ENCODE results near the gene ADIRF. TPM values are rescaled to one million over a fixed set of nuclear protein-coding genes. Genes with fewer than 3 reads are reported as not detected.

The ADIRF gene
- total and polyA plus RNA-seq, 10 of the 15 experiments (the other 5 are each of a cell fraction or from before 2014, with no cell fraction given) = 0.12 to 2.5 (median 0.70) TPM; not detected in 2

DNA sequence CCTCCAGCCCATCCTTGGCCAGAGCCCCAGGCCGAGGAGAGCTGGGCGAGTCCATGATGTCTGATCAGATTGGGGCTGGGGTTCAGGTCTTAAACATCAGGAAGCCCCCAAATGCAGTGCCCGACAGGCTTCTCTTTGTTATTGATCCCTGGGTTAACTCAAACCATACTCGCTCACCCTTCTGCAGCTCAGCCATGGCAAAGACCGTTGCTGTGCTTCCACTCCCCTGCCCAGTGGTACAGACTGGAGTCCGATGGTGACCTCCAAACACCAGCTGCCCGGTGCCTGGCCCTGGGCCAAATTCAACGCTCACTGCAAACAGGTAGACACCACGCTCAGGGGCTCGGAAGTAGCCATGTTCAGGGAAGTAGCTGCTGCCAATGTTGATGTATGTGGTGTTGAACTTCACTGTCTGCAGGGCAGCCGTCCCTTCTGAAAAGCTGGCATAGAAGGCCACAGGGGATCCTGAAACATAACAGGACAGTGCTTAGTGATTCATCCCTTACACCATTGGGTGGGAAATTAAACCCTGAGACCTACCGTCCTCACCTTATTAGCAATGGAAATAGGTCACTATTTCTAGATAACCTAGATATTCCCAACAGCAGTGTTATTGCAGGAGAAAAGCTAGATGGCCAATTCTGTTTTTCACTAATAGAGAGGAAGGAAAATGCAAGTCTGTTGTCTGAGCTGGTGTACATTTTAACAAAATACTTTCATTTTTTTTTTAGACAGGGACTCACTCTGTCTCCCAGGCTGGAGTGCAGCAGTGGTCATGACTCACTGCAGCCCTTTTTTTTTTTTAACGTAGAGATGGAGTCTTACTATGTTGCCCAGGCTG lies 31.4 kb upstream of the ADIRF start:
- Histone ChIP-seq H3K36me3 (ENCODE audit: control insufficient read depth in 2 of 2, insufficient read depth in 2 of 2, low read length in 1 of 2) (no peaks in the 10 kb centered on the region), H3K9ac (ENCODE audit: control insufficient read depth, insufficient read depth, low read length) (no peak overlapping the region), H3K79me2 (ENCODE audit: control insufficient read depth, insufficient read depth, low read length) (no peaks in the 10 kb centered on the region), H3K4me3 (no peak overlapping the region), H3K4me2 (ENCODE audit: control insufficient read depth, insufficient read depth) (no peak overlapping the region), H3K27me3 (replicated peaks in 1 of 2; ENCODE audit: control insufficient read depth in 2 of 2, insufficient read depth in 2 of 2, low read length in 1 of 2) (no peaks in the 10 kb centered on the region), H3K4me1 (ENCODE audit: control insufficient read depth, insufficient read depth, low read length) (no peaks in the 10 kb centered on the region; the same call in 1 of the 2 replicates), H3K9me3 (replicated peaks; ENCODE audit: control insufficient read depth, insufficient read depth, low read length) (no peaks in the 10 kb centered on the region), H2AFZ (ENCODE audit: control insufficient read depth, low read depth, low read length) (no peak overlapping the region), H3K27ac (ENCODE audit: control insufficient read depth, insufficient read depth) (no peak overlapping the region), H4K20me1 (ENCODE audit: control insufficient read depth, insufficient read depth) (no peaks in the 10 kb centered on the region)
- ChIA-PET RAD21 (ENCODE audit: unreplicated experiment) (no interaction called here), POLR2A (interaction anchor here (0.7 kb wide), 1 partner anchor 227 kb away, joined by 3 read pairs; no protein-coding TSS in a partner anchor), SMC1A (ENCODE audit: uncharacterized antibody, unreplicated experiment) (interaction anchor here (0.6 to 3.0 kb wide), 4 partner anchors 10 to 1188 kb away, joined by 3 to 8 read pairs (median 4); no protein-coding TSS in a partner anchor), CTCF (interaction anchor here (0.7 to 3.9 kb wide), 6 partner anchors 10 to 248 kb away, joined by 3 to 25 read pairs (median 5); no protein-coding TSS in a partner anchor)
- no TSS peak for BruUV-seq (replicated peaks)
- FAIRE-seq = no peak
- in situ Hi-C loops (cut with MboI) = no loop called here
- 58% methylated on average over 13 of the region's 13 CpGs for WGBS (ENCODE audit: insufficient coverage, insufficient replicate concordance, low lambda C conversion rate, missing lambda C conversion rate)
- intact Hi-C loops (cut with micrococcal nuclease; ENCODE audit: unreplicated experiment) = loop anchor here (5.0 kb wide), 2 partner anchors 210 to 265 kb away; no protein-coding TSS in a partner anchor
- no peak for ATAC-seq
- DNase-seq (ENCODE audit: low read depth, low spot score) = no peak
- TF ChIP-seq PAX5 (IDR thresholded peaks at IDR 0.05; ENCODE audit: borderline replicate concordance, low read depth, low read length) (no peak), CBFB (IDR thresholded peaks at IDR 0.05; ENCODE audit: low read depth) (no peak), HDGF (IDR thresholded peaks at IDR 0.05) (no peak), BACH1 (IDR thresholded peaks at IDR 0.05; ENCODE audit: borderline replicate concordance) (no peak), EP300 (IDR thresholded peaks at IDR 0.05; ENCODE audit: borderline replicate concordance in 1 of 2, control insufficient read depth in 1 of 2, low read depth in 2 of 2, low read length in 2 of 2) (no peak), SREBF2 (IDR thresholded peaks at IDR 0.05; ENCODE audit: low read length) (no peak), SMAD1 (IDR thresholded peaks at IDR 0.05; ENCODE audit: low read depth, partially characterized antibody) (no peak), NR2C1 (IDR thresholded peaks at IDR 0.05) (no peak), SMAD5 (IDR thresholded peaks at IDR 0.05; ENCODE audit: low read depth) (no peak), POLR2A (IDR thresholded peaks at IDR 0.05; ENCODE audit: low read depth, low read length) (no peak), GABPA (IDR thresholded peaks at IDR 0.05; ENCODE audit: low read depth) (no peak), GATAD2B (conservative IDR thresholded peaks at IDR 0.05; ENCODE audit: low read depth) (no peak), RCOR1 (conservative IDR thresholded peaks at IDR 0.05; ENCODE audit: low read depth, low read length) (no peak), YBX1 (IDR thresholded peaks at IDR 0.05) (no peak), YY1 (IDR thresholded peaks at IDR 0.05; ENCODE audit: low read depth, low read length) (no peak)
- TF ChIP-seq, protein P1, sequence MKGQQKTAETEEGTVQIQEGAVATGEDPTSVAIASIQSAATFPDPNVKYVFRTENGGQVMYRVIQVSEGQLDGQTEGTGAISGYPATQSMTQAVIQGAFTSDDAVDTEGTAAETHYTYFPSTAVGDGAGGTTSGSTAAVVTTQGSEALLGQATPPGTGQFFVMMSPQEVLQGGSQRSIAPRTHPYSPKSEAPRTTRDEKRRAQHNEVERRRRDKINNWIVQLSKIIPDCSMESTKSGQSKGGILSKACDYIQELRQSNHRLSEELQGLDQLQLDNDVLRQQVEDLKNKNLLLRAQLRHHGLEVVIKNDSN (IDR thresholded peaks at IDR 0.05; ENCODE audit: borderline replicate concordance, extremely low read length, insufficient read depth, low read depth, low read length) = no peak
- TF ChIP-seq, protein P2, sequence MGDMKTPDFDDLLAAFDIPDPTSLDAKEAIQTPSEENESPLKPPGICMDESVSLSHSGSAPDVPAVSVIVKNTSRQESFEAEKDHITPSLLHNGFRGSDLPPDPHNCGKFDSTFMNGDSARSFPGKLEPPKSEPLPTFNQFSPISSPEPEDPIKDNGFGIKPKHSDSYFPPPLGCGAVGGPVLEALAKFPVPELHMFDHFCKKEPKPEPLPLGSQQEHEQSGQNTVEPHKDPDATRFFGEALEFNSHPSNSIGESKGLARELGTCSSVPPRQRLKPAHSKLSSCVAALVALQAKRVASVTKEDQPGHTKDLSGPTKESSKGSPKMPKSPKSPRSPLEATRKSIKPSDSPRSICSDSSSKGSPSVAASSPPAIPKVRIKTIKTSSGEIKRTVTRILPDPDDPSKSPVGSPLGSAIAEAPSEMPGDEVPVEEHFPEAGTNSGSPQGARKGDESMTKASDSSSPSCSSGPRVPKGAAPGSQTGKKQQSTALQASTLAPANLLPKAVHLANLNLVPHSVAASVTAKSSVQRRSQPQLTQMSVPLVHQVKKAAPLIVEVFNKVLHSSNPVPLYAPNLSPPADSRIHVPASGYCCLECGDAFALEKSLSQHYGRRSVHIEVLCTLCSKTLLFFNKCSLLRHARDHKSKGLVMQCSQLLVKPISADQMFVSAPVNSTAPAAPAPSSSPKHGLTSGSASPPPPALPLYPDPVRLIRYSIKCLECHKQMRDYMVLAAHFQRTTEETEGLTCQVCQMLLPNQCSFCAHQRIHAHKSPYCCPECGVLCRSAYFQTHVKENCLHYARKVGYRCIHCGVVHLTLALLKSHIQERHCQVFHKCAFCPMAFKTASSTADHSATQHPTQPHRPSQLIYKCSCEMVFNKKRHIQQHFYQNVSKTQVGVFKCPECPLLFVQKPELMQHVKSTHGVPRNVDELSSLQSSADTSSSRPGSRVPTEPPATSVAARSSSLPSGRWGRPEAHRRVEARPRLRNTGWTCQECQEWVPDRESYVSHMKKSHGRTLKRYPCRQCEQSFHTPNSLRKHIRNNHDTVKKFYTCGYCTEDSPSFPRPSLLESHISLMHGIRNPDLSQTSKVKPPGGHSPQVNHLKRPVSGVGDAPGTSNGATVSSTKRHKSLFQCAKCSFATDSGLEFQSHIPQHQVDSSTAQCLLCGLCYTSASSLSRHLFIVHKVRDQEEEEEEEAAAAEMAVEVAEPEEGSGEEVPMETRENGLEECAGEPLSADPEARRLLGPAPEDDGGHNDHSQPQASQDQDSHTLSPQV (IDR thresholded peaks at IDR 0.05) = no peak
- TF ChIP-seq, protein P3, sequence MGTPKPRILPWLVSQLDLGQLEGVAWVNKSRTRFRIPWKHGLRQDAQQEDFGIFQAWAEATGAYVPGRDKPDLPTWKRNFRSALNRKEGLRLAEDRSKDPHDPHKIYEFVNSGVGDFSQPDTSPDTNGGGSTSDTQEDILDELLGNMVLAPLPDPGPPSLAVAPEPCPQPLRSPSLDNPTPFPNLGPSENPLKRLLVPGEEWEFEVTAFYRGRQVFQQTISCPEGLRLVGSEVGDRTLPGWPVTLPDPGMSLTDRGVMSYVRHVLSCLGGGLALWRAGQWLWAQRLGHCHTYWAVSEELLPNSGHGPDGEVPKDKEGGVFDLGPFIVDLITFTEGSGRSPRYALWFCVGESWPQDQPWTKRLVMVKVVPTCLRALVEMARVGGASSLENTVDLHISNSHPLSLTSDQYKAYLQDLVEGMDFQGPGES (IDR thresholded peaks at IDR 0.05) = no peak

Measured in GM12878 (cell line).